Measurements from ENCODE around the gene OXNAD1. TPM values are rescaled to one million over a fixed set of nuclear protein-coding genes. Genes with fewer than 3 reads are reported as not detected.

The OXNAD1 gene
- total RNA-seq, 1 experiment from 2014 or later, result 16.3 TPM

- H3K27me3 Mint-ChIP-seq (ENCODE audit: unreplicated experiment), result no peaks in the 10 kb centered on the region
- H3K27ac Mint-ChIP-seq (ENCODE audit: unreplicated experiment), result no peak overlapping the region
- no peaks in the 10 kb centered on the region for H3K4me1 Mint-ChIP-seq (ENCODE audit: low read depth, unreplicated experiment)
- no peak for DNase-seq
- no peak overlapping the region for H3K4me3 Mint-ChIP-seq (ENCODE audit: low read depth, unreplicated experiment)
- TF ChIP-seq CTCF (IDR thresholded peaks at IDR 0.05; ENCODE audit: unreplicated experiment), result no peak
- CTCF ChIA-PET, result no interaction called here
- H3K9me3 Mint-ChIP-seq (ENCODE audit: low read depth, unreplicated experiment), result no peaks in the 10 kb centered on the region
- BruUV-seq (replicated peaks), result no TSS peak
- intact Hi-C loops (cut with micrococcal nuclease; ENCODE audit: unreplicated experiment), result no loop called here
- peaks cover 6% of the 10 kb centered on the region for H3K36me3 Mint-ChIP-seq (ENCODE audit: insufficient read depth, unreplicated experiment)
Measured at GRCh38 chr3:16284633-16285032, 19.6 kb downstream of the OXNAD1 start.

- H3K9me3 Mint-ChIP-seq (ENCODE audit: low read depth, unreplicated experiment), result no peaks in the 10 kb centered on the region
- BruUV-seq (replicated peaks), result no TSS peak
- intact Hi-C loops (cut with micrococcal nuclease; ENCODE audit: unreplicated experiment), result no loop called here
- no peak overlapping the region for H3K4me3 Mint-ChIP-seq (ENCODE audit: low read depth, unreplicated experiment)
- no peak for DNase-seq
- H3K4me1 Mint-ChIP-seq (ENCODE audit: low read depth, unreplicated experiment), result no peaks in the 10 kb centered on the region
- H3K36me3 Mint-ChIP-seq (ENCODE audit: insufficient read depth, unreplicated experiment), result peaks cover 6% of the 10 kb centered on the region
- TF ChIP-seq CTCF (IDR thresholded peaks at IDR 0.05; ENCODE audit: unreplicated experiment), result no peak
- CTCF ChIA-PET, result no interaction called here
- no peaks in the 10 kb centered on the region for H3K27me3 Mint-ChIP-seq (ENCODE audit: unreplicated experiment)
- H3K27ac Mint-ChIP-seq (ENCODE audit: unreplicated experiment), result no peak overlapping the region
Measured at GRCh38 chr3:16286161-16286560, 21.1 kb downstream of the OXNAD1 start.

GRCh38 chr3:16286751-16287543 lies 21.9 kb downstream of the OXNAD1 start:
- TF ChIP-seq CTCF (IDR thresholded peaks at IDR 0.05; ENCODE audit: unreplicated experiment), result no peak
- BruUV-seq (replicated peaks), result no TSS peak
- CTCF ChIA-PET, result interaction anchor here (0.6 kb wide), 1 partner anchor 438 kb away, joined by 3 read pairs; no protein-coding TSS in a partner anchor
- no peaks in the 10 kb centered on the region for H3K27me3 Mint-ChIP-seq (ENCODE audit: unreplicated experiment)
- H3K27ac Mint-ChIP-seq (ENCODE audit: unreplicated experiment), result no peak overlapping the region
- H3K4me3 Mint-ChIP-seq (ENCODE audit: low read depth, unreplicated experiment), result no peak overlapping the region
- H3K4me1 Mint-ChIP-seq (ENCODE audit: low read depth, unreplicated experiment), result no peaks in the 10 kb centered on the region
- intact Hi-C loops (cut with micrococcal nuclease; ENCODE audit: unreplicated experiment), result no loop called here
- peaks cover 5% of the 10 kb centered on the region for H3K36me3 Mint-ChIP-seq (ENCODE audit: insufficient read depth, unreplicated experiment)
- no peaks in the 10 kb centered on the region for H3K9me3 Mint-ChIP-seq (ENCODE audit: low read depth, unreplicated experiment)
- DNase-seq, result no peak

GRCh38 chr3:16288664-16289063 lies 23.7 kb downstream of the OXNAD1 start:
- H3K36me3 Mint-ChIP-seq (ENCODE audit: insufficient read depth, unreplicated experiment), result peaks cover 4% of the 10 kb centered on the region
- no peak overlapping the region for H3K4me3 Mint-ChIP-seq (ENCODE audit: low read depth, unreplicated experiment)
- peaks cover 4% of the 10 kb centered on the region for H3K9me3 Mint-ChIP-seq (ENCODE audit: low read depth, unreplicated experiment)
- CTCF ChIA-PET, result interaction anchor here (0.6 kb wide), 1 partner anchor 257 kb away, joined by 3 read pairs; no protein-coding TSS in a partner anchor
- H3K27me3 Mint-ChIP-seq (ENCODE audit: unreplicated experiment), result no peaks in the 10 kb centered on the region
- no TSS peak for BruUV-seq (replicated peaks)
- DNase-seq, result no peak
- no peak for TF ChIP-seq CTCF (IDR thresholded peaks at IDR 0.05; ENCODE audit: unreplicated experiment)
- no peaks in the 10 kb centered on the region for H3K4me1 Mint-ChIP-seq (ENCODE audit: low read depth, unreplicated experiment)
- intact Hi-C loops (cut with micrococcal nuclease; ENCODE audit: unreplicated experiment), result no loop called here
- H3K27ac Mint-ChIP-seq (ENCODE audit: unreplicated experiment), result no peak overlapping the region

Data from Calu3 (cell line).